GM23248 (cell line): ENCODE results near the gene ZSWIM6. TPM values are rescaled to one million over a fixed set of nuclear protein-coding genes. Genes with fewer than 3 reads are reported as not detected.

Experiments
- DNase-seq: peaks from one replicate; pipeline ENCODE4 v3.0.0-alpha.2; 2015
- H2AFZ ChIP-seq: fragments of 200-600 bp; sonication (generic); 2 replicates; pipeline ENCODE4 v1.6.1; 2016; ENCODE audit warnings: antibody characterized with exemption
- H3F3A ChIP-seq: fragments of 200-600 bp; sonication (generic); 2 replicates; pipeline ENCODE4 v1.6.1; 2016; ENCODE audit warnings: mild to moderate bottlenecking, antibody characterized with exemption, mixed run types; ENCODE audit not compliant: insufficient read depth
- H3K27ac ChIP-seq: fragments of 200-600 bp; sonication (generic); 2 replicates; pipeline ENCODE4 v1.5.1; 2016; ENCODE audit warnings: mild to moderate bottlenecking
- H3K27me3 ChIP-seq: fragments of 200-600 bp; sonication (generic); replicated peaks from 2 replicates; pipeline ENCODE4 v1.6.1; 2016; ENCODE audit warnings: mild to moderate bottlenecking; ENCODE audit not compliant: insufficient read depth
- H3K36me3 ChIP-seq: fragments of 200-600 bp; sonication (generic); 2 replicates; pipeline ENCODE4 v1.6.1; 2016; ENCODE audit warnings: low read depth, mild to moderate bottlenecking
- H3K4me1 ChIP-seq: fragments of 200-600 bp; sonication (generic); 2 replicates; pipeline ENCODE4 v1.6.1; 2016; ENCODE audit warnings: mild to moderate bottlenecking; ENCODE audit not compliant: insufficient read depth
- H3K4me2 ChIP-seq: fragments of 200-600 bp; sonication (generic); one replicate; pipeline ENCODE4 v1.6.1; 2016; ENCODE audit warnings: mild to moderate bottlenecking; ENCODE audit not compliant: unreplicated experiment
- H3K4me3 ChIP-seq: fragments of 200-600 bp; sonication (generic); 2 replicates; pipeline ENCODE4 v1.5.1; 2016; ENCODE audit warnings: mild to moderate bottlenecking
- H3K79me2 ChIP-seq: fragments of 200-600 bp; sonication (generic); 2 replicates; pipeline ENCODE4 v1.6.1; 2016; ENCODE audit warnings: mild to moderate bottlenecking; ENCODE audit not compliant: insufficient read depth
- H3K9ac ChIP-seq: fragments of 200-600 bp; sonication (generic); 2 replicates; pipeline ENCODE4 v1.6.1; 2016; ENCODE audit warnings: mild to moderate bottlenecking
- H3K9me2 ChIP-seq: fragments of 200-600 bp; sonication (generic); 2 replicates; pipeline ENCODE4 v1.6.1; 2016; ENCODE audit warnings: mixed run types, mild to moderate bottlenecking, moderate library complexity; ENCODE audit not compliant: insufficient read depth
- H3K9me3 ChIP-seq: fragments of 200-600 bp; sonication (generic); one replicate; pipeline ENCODE4 v1.6.1; 2017; ENCODE audit warnings: low read depth
- H4K20me1 ChIP-seq: fragments of 200-600 bp; sonication (generic); 2 replicates; pipeline ENCODE4 v1.6.0; 2016; ENCODE audit not compliant: insufficient read depth
- EZH2 ChIP-seq: fragments of 200-600 bp; sonication (generic); IDR thresholded peaks from 2 replicates; pipeline ENCODE4 v1.6.1; 2018; ENCODE audit warnings: antibody characterized with exemption, mild to moderate bottlenecking; ENCODE audit not compliant: insufficient read depth, poor library complexity, severe bottlenecking
- EZH2phosphoT487 ChIP-seq: fragments of 200-600 bp; sonication (generic); IDR thresholded peaks from 2 replicates; pipeline ENCODE4 v1.6.1; 2018; ENCODE audit warnings: antibody characterized with exemption, moderate library complexity, mild to moderate bottlenecking, low read depth; ENCODE audit not compliant: insufficient read depth
- WGBS, 2 experiments: methylation state at CpG; one replicate each; pipeline ENCODE4 v1.1.6; 2015 to 2017; ENCODE audit warnings: low lambda C conversion rate in 2 of 2, low coverage in 1 of 2; ENCODE audit errors: missing lambda C conversion rate in 2 of 2; 5-methylcytosine and 5-hydroxymethylcytosine counted together
- in situ Hi-C: fragments of 300-500 bp; cut with MboI; formaldehyde crosslinking; loops from 2 replicates; pipeline ENCODE4 v1.15.0; 2020
- polyA plus RNA-seq: library from polyadenylated mRNA; unstranded; fragments of >200 nt; fragmentation: Nextera tagmentation; extraction: Ambion mirVana; gene quantifications from 2 replicates; pipeline ENCODE4 v1.2.1, GENCODE V29; 2016
- total RNA-seq: library from RNA; depleted of rRNA; stranded (reverse); fragments of >200 nt; shearing (Covaris generic); gene quantifications from 2 replicates; pipeline ENCODE4 v1.2.3, GENCODE V29; 2014

The ZSWIM6 gene
- total and polyA plus RNA-seq, 2 experiments from 2014 or later = 1.5 to 4.8 TPM

- no peaks in the 10 kb centered on the region for H3K9me3 ChIP-seq
- H3K27ac ChIP-seq = no peak overlapping the region
- H4K20me1 ChIP-seq = peaks cover 4% of the 10 kb centered on the region; the same call in 1 of the 2 replicates
- no peaks in the 10 kb centered on the region for H3K9me2 ChIP-seq
- H3K9ac ChIP-seq = no peak overlapping the region
- H3K36me3 ChIP-seq = no peaks in the 10 kb centered on the region
- H3F3A ChIP-seq = no peaks in the 10 kb centered on the region
- no peak overlapping the region for H3K4me2 ChIP-seq
- H3K27me3 ChIP-seq = no peaks in the 10 kb centered on the region
- no peak for DNase-seq
- in situ Hi-C loops = no loop called here
- TF ChIP-seq EZH2 (no peak), EZH2phosphoT487 (no peak)
- H3K79me2 ChIP-seq = peaks cover 100% of the 10 kb centered on the region
- 32 to 62% methylated on average over 2 of the region's 2 CpGs for whole genome bisulfite sequencing, 2 experiments
- H3K4me1 ChIP-seq = peaks cover 15% of the 10 kb centered on the region
- H3K4me3 ChIP-seq = no peak overlapping the region
- no peak overlapping the region for H2AFZ ChIP-seq
These were observed 62.7 kb downstream of the ZSWIM6 start for GRCh38 chr5:61394793-61395192.

- no peak for DNase-seq
- Histone ChIP-seq H3F3A (peaks cover 14% of the 10 kb centered on the region), H2AFZ (no peak overlapping the region), H3K9me2 (no peaks in the 10 kb centered on the region), H3K9ac (no peak overlapping the region), H3K36me3 (no peaks in the 10 kb centered on the region), H3K4me1 (peaks cover 32% of the 10 kb centered on the region), H3K4me3 (no peak overlapping the region), H3K9me3 (no peaks in the 10 kb centered on the region), H4K20me1 (peaks cover 12% of the 10 kb centered on the region; the same call in 1 of the 2 replicates), H3K79me2 (peaks cover 100% of the 10 kb centered on the region), H3K4me2 (no peak overlapping the region), H3K27me3 (no peaks in the 10 kb centered on the region), H3K27ac (no peak overlapping the region)
- 8 to 17% methylated on average over 1 of the region's 1 CpG for WGBS, 2 experiments
- in situ Hi-C loops = no loop called here
- TF ChIP-seq EZH2phosphoT487 (no peak), EZH2 (no peak)
These were observed 65.2 kb downstream of the ZSWIM6 start for GRCh38 chr5:61397238-61397637.

- no peak for DNase-seq
- WGBS, 2 experiments = 94 to 100% methylated on average over 2 of the region's 2 CpGs
- Histone ChIP-seq H3K27me3 (no peaks in the 10 kb centered on the region), H2AFZ (no peak overlapping the region), H3K4me3 (no peak overlapping the region), H3F3A (peaks cover 21% of the 10 kb centered on the region), H4K20me1 (peaks cover 12% of the 10 kb centered on the region; the same call in 1 of the 2 replicates), H3K36me3 (no peaks in the 10 kb centered on the region), H3K27ac (no peak overlapping the region), H3K9me3 (no peaks in the 10 kb centered on the region), H3K9ac (no peak overlapping the region), H3K4me2 (no peak overlapping the region), H3K79me2 (peaks cover 100% of the 10 kb centered on the region), H3K9me2 (no peaks in the 10 kb centered on the region), H3K4me1 (peaks cover 39% of the 10 kb centered on the region)
- in situ Hi-C loops = no loop called here
- TF ChIP-seq EZH2phosphoT487 (no peak), EZH2 (no peak)
These were observed 65.9 kb downstream of the ZSWIM6 start for GRCh38 chr5:61397937-61398336.

- peaks cover 44% of the 10 kb centered on the region for H3K4me1 ChIP-seq
- no peak overlapping the region for H2AFZ ChIP-seq
- H3K4me2 ChIP-seq = no peak overlapping the region
- H3K79me2 ChIP-seq = peaks cover 100% of the 10 kb centered on the region
- no peak overlapping the region for H3K4me3 ChIP-seq
- H3K27me3 ChIP-seq = no peaks in the 10 kb centered on the region
- in situ Hi-C loops = no loop called here
- H3K36me3 ChIP-seq = no peaks in the 10 kb centered on the region
- H3K27ac ChIP-seq = no peak overlapping the region
- H3K9ac ChIP-seq = no peak overlapping the region
- peaks cover 26% of the 10 kb centered on the region for H3F3A ChIP-seq
- TF ChIP-seq EZH2phosphoT487 = no peak
- TF ChIP-seq EZH2 = no peak
- WGBS, 2 experiments = 96 to 97% methylated on average over 4 of the region's 4 CpGs
- H3K9me2 ChIP-seq = no peaks in the 10 kb centered on the region
- no peaks in the 10 kb centered on the region for H3K9me3 ChIP-seq
- peaks cover 12% of the 10 kb centered on the region; the same call in 1 of the 2 replicates for H4K20me1 ChIP-seq
- DNase-seq = no peak
These were observed 66.4 kb downstream of the ZSWIM6 start for GRCh38 chr5:61398440-61398839.

GRCh38 chr5:61399679-61400078 lies 67.6 kb downstream of the ZSWIM6 start:
- 92 to 94% methylated on average over 5 of the region's 5 CpGs for WGBS, 2 experiments
- H3K27ac ChIP-seq = no peak overlapping the region
- peaks cover 100% of the 10 kb centered on the region for H3K79me2 ChIP-seq
- no peaks in the 10 kb centered on the region for H3K36me3 ChIP-seq
- no peak for DNase-seq
- H3K9ac ChIP-seq = no peak overlapping the region
- H4K20me1 ChIP-seq = peaks cover 12% of the 10 kb centered on the region; the same call in 1 of the 2 replicates
- no peak overlapping the region for H2AFZ ChIP-seq
- no peaks in the 10 kb centered on the region for H3K9me2 ChIP-seq
- in situ Hi-C loops = no loop called here
- peaks cover 28% of the 10 kb centered on the region for H3F3A ChIP-seq
- H3K27me3 ChIP-seq = no peaks in the 10 kb centered on the region
- TF ChIP-seq EZH2phosphoT487 = no peak
- no peak for TF ChIP-seq EZH2
- peaks cover 39% of the 10 kb centered on the region for H3K4me1 ChIP-seq
- no peak overlapping the region for H3K4me2 ChIP-seq
- H3K4me3 ChIP-seq = no peak overlapping the region
- no peaks in the 10 kb centered on the region for H3K9me3 ChIP-seq
